Dermis microvascular lymphatic vessel endothelial cell (primary cell): Measurements from ENCODE around the gene KDM4C. TPM values are rescaled to one million over a fixed set of nuclear protein-coding genes. Genes with fewer than 3 reads are reported as not detected.
A peak's percentile ranks its signal among the peaks of the same experiment; 100 is the strongest.
"Not testable (repeated sequence)": the region's sequence is repeated elsewhere in the genome, so short reads cannot be mapped to it uniquely, and the experiment has no call there.

ENCODE experiments used
- DNase-seq, 2 donors: peaks; one replicate each; pipeline versions ENCODE4 v3.0.0 to v3.0.0-alpha.2; 2010; ENCODE audit warnings: low read depth in 2 of 2
- total RNA-seq: library from RNA; depleted of rRNA; stranded (reverse); fragments of >200 nt; gene quantifications from 2 replicates; pipeline ENCODE4 v1.2.1, GENCODE V29; 2014

KDM4C gene
- total RNA-seq, 1 donor from 2014 or later: 16.0 TPM

- no peak for DNase-seq
These were observed 406.9 kb downstream of the KDM4C start for GRCh38 chr9:7164440-7165330.

GRCh38 chr9:7165331-7165975, 407.7 kb downstream of the KDM4C start:
- DNase-seq: no peak

- no peak for DNase-seq
These were observed 408.3 kb downstream of the KDM4C start for GRCh38 chr9:7166074-7166473.

- DNase-seq: peak in 1 of 2 donors; percentile 9
These were observed 412.1 kb downstream of the KDM4C start for GRCh38 chr9:7169717-7170389.

GRCh38 chr9:7171396-7172153, 413.8 kb downstream of the KDM4C start:
- no peak for DNase-seq

- DNase-seq: peak in 1 of 2 donors; percentile 4
These were observed 414.7 kb downstream of the KDM4C start for GRCh38 chr9:7172154-7173115.

GRCh38 chr9:7173139-7173538, 415.4 kb downstream of the KDM4C start:
- no peak for DNase-seq

GRCh38 chr9:7174301-7174700, 416.5 kb downstream of the KDM4C start:
- no peak for DNase-seq

- DNase-seq: no peak
These were observed 417.1 kb downstream of the KDM4C start for GRCh38 chr9:7174884-7175283.

- no peak for DNase-seq
These were observed 418.8 kb downstream of the KDM4C start for GRCh38 chr9:7176561-7176960.

GRCh38 chr9:7177383-7177782, 419.6 kb downstream of the KDM4C start:
- DNase-seq: no peak

GRCh38 chr9:7178729-7179128, 421.0 kb downstream of the KDM4C start:
- no peak for DNase-seq

- DNase-seq: no peak
These were observed 422.5 kb downstream of the KDM4C start for GRCh38 chr9:7180247-7180646.

- not testable (repeated sequence) for DNase-seq
These were observed 425.4 kb downstream of the KDM4C start for GRCh38 chr9:7183139-7183538.

GRCh38 chr9:7185612-7186011, 427.8 kb downstream of the KDM4C start:
- peak; percentile 61 to 82 for DNase-seq

- DNase-seq: peak; percentile 29 to 44
These were observed 428.4 kb downstream of the KDM4C start for GRCh38 chr9:7186175-7186574.

- DNase-seq: no peak
These were observed 434.5 kb downstream of the KDM4C start for GRCh38 chr9:7192266-7192665.

GRCh38 chr9:7195526-7195925, 437.8 kb downstream of the KDM4C start:
- no peak for DNase-seq

GRCh38 chr9:7196467-7196866, 438.7 kb downstream of the KDM4C start:
- DNase-seq: no peak

GRCh38 chr9:7201196-7201595, 443.4 kb downstream of the KDM4C start:
- no peak for DNase-seq
